NCI-H526 (cell line): ENCODE measurements around the gene RHO.
"Not testable (repeated sequence)": the region's sequence is repeated elsewhere in the genome, so short reads cannot be mapped to it uniquely, and the experiment has no call there.

Experiments
- DNase-seq, 2 experiments: peaks; one replicate each; lab custom pipeline; 2025; lab: John Stamatoyannopoulos, UW

Gene RHO

GRCh38 chr3:129543156-129543790 is 14.8 kb downstream of the RHO start, which contains the start of gene H1-8:
Gene H1-8, plus strand, starts transcription at chr3:129543175. Its CDS starts 44 bp downstream, at chr3:129543219.
- DNase-seq: no peak

- DNase-seq: no peak
Measured at GRCh38 chr3:129543999-129544398, 15.6 kb downstream of the RHO start.

GRCh38 chr3:129545951-129546350 is 17.5 kb downstream of the RHO start:
- not testable (repeated sequence) for DNase-seq

- DNase-seq: no peak
Measured at GRCh38 chr3:129547241-129547640, 18.8 kb downstream of the RHO start.

GRCh38 chr3:129548104-129548965 is 19.9 kb downstream of the RHO start:
- DNase-seq: no peak

- no peak for DNase-seq
Measured at GRCh38 chr3:129549006-129549800, 20.8 kb downstream of the RHO start.

GRCh38 chr3:129549805-129550204 is 21.4 kb downstream of the RHO start:
- no peak for DNase-seq

GRCh38 chr3:129552287-129553050 is 24.0 kb downstream of the RHO start:
- no peak for DNase-seq

GRCh38 chr3:129553171-129553570 is 24.7 kb downstream of the RHO start:
- DNase-seq: no peak

GRCh38 chr3:129553719-129554118 is 25.3 kb downstream of the RHO start:
- peak in 1 of 2 experiments; percentile 22 for DNase-seq

GRCh38 chr3:129554356-129555152 is 26.1 kb downstream of the RHO start:
- DNase-seq: no peak

GRCh38 chr3:129555153-129555550 is 26.7 kb downstream of the RHO start:
- no peak for DNase-seq

- DNase-seq: no peak
Measured at GRCh38 chr3:129555616-129556357, 27.3 kb downstream of the RHO start.

- no peak for DNase-seq
Measured at GRCh38 chr3:129556358-129556695, 27.9 kb downstream of the RHO start.

- no peak for DNase-seq
Measured at GRCh38 chr3:129556890-129557547, 28.6 kb downstream of the RHO start.

GRCh38 chr3:129557548-129557894 is 29.1 kb downstream of the RHO start:
- no peak for DNase-seq

- no peak for DNase-seq
Measured at GRCh38 chr3:129558081-129558771, 29.8 kb downstream of the RHO start.

GRCh38 chr3:129558772-129559564 is 30.5 kb downstream of the RHO start:
- DNase-seq: no peak
